SK-N-SH treated with all-trans-retinoic acid at 6 μM for 48 hours (cell line): ENCODE measurements around the gene SCAND1.

Experiments used
- BACH2 ChIP-seq: fragments of 250-450 bp; sonication (Bioruptor Pico); IDR thresholded peaks from 2 replicates; pipeline ENCODE4 v1.9.0; 2021; ENCODE audit warnings: mild to moderate bottlenecking, borderline replicate concordance
- CSDC2 ChIP-seq: fragments of 250-450 bp; sonication (Bioruptor Pico); IDR thresholded peaks from 2 replicates; pipeline ENCODE4 v1.5.0; 2020; ENCODE audit warnings: mild to moderate bottlenecking, moderate library complexity
- ISL1 ChIP-seq: fragments of 250-450 bp; sonication (Bioruptor Pico); IDR thresholded peaks from 2 replicates; pipeline ENCODE4 v2.1.2; 2022; ENCODE audit warnings: mild to moderate bottlenecking, moderate library complexity
- OSR1 ChIP-seq: fragments of 250-450 bp; sonication (Bioruptor Pico); IDR thresholded peaks from 2 replicates; pipeline ENCODE4 v1.8.0; 2022; ENCODE audit warnings: moderate library complexity, mild to moderate bottlenecking, inconsistent platforms
- RARB ChIP-seq: fragments of 250-450 bp; sonication (Bioruptor Pico); IDR thresholded peaks from 2 replicates; pipeline ENCODE4 v1.8.0; 2021; ENCODE audit warnings: mild to moderate bottlenecking, moderate library complexity
- TCF4 ChIP-seq: fragments of 250-450 bp; sonication (Bioruptor Pico); IDR thresholded peaks from 2 replicates; pipeline ENCODE4 v1.8.0; 2021; ENCODE audit warnings: mild to moderate bottlenecking, moderate library complexity, borderline replicate concordance
- ZC3H10 ChIP-seq: fragments of 250-450 bp; sonication (Bioruptor Pico); IDR thresholded peaks from 2 replicates; pipeline ENCODE4 v1.5.1; 2021; ENCODE audit warnings: mild to moderate bottlenecking, moderate library complexity
- ZFP3 ChIP-seq: fragments of 250-450 bp; sonication (Bioruptor Pico); IDR thresholded peaks from 2 replicates; pipeline ENCODE4 v1.5.0; 2020; ENCODE audit warnings: mild to moderate bottlenecking, moderate library complexity
- ZFP30 ChIP-seq: fragments of 450-650 bp; formaldehyde crosslinking; IDR thresholded peaks from 2 replicates; pipeline ENCODE4 v1.5.0; 2022; ENCODE audit warnings: mild to moderate bottlenecking, moderate library complexity
- ZNF8 ChIP-seq: fragments of 450-650 bp; formaldehyde crosslinking; IDR thresholded peaks from 2 replicates; pipeline ENCODE4 v1.5.0; 2020; ENCODE audit warnings: mild to moderate bottlenecking, moderate library complexity
- TF ChIP-seq, protein P1 (sequence below): fragments of 250-450 bp; sonication (Bioruptor Pico); IDR thresholded peaks from 2 replicates; pipeline ENCODE4 v1.8.0; 2021; ENCODE audit warnings: low read depth, mild to moderate bottlenecking, moderate library complexity, borderline replicate concordance
- TF ChIP-seq, protein P2 (sequence below): fragments of 250-450 bp; sonication (Bioruptor Pico); IDR thresholded peaks from 2 replicates; pipeline ENCODE4 v1.8.0; 2020; ENCODE audit warnings: mild to moderate bottlenecking, moderate library complexity, borderline replicate concordance
- TF ChIP-seq, protein P3 (sequence below): fragments of 250-450 bp; sonication (Bioruptor Pico); IDR thresholded peaks from 2 replicates; pipeline ENCODE4 v1.5.1; 2020; ENCODE audit warnings: low read depth, mild to moderate bottlenecking, moderate library complexity
- TF ChIP-seq, protein P4 (sequence below): fragments of 250-450 bp; sonication (Bioruptor Pico); IDR thresholded peaks from 2 replicates; pipeline ENCODE4 v1.5.0; 2020; ENCODE audit warnings: mild to moderate bottlenecking, moderate library complexity

DNA sequence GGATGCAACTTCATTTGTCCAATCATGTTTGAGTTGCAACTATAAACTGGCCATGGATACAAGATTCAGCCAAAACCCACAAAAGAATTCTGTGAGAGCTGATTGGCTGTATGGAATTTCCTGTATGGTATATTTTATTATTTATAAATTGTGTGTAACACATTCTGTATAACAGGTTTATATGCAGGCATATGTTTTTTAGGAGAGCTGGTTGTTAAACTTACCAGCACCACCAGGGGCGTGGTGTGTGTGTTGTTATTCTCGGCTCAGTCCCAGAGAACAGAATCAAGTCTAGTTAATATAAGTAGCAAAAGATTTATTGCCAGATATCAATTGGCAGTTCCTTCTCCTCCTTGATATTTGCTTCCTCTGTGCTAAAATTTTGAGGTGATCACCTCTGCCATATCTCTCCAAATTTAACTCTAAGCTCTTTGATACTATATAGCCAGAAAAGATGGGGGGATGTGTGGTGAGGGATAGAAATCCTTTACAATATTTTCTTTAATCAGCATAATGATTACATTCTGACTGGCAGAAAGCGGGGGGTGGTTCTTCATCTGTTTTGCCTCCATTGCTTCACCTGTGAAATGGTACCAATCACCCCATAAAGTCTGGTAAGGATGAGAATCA lies 37.0 kb upstream of the SCAND1 start:
- TF ChIP-seq ZC3H10 (CRISPR knock-in tag), result no peak
- no peak for TF ChIP-seq ISL1
- no peak for TF ChIP-seq CSDC2 (CRISPR knock-in tag)
- no peak for TF ChIP-seq ZFP3
- TF ChIP-seq OSR1 (CRISPR knock-in tag), result no peak
- TF ChIP-seq, protein P1, sequence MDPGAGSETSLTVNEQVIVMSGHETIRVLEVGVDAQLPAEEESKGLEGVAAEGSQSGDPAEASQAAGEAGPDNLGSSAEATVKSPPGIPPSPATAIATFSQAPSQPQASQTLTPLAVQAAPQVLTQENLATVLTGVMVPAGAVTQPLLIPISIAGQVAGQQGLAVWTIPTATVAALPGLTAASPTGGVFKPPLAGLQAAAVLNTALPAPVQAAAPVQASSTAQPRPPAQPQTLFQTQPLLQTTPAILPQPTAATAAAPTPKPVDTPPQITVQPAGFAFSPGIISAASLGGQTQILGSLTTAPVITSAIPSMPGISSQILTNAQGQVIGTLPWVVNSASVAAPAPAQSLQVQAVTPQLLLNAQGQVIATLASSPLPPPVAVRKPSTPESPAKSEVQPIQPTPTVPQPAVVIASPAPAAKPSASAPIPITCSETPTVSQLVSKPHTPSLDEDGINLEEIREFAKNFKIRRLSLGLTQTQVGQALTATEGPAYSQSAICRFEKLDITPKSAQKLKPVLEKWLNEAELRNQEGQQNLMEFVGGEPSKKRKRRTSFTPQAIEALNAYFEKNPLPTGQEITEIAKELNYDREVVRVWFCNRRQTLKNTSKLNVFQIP, result no peak
- TF ChIP-seq, protein P2, sequence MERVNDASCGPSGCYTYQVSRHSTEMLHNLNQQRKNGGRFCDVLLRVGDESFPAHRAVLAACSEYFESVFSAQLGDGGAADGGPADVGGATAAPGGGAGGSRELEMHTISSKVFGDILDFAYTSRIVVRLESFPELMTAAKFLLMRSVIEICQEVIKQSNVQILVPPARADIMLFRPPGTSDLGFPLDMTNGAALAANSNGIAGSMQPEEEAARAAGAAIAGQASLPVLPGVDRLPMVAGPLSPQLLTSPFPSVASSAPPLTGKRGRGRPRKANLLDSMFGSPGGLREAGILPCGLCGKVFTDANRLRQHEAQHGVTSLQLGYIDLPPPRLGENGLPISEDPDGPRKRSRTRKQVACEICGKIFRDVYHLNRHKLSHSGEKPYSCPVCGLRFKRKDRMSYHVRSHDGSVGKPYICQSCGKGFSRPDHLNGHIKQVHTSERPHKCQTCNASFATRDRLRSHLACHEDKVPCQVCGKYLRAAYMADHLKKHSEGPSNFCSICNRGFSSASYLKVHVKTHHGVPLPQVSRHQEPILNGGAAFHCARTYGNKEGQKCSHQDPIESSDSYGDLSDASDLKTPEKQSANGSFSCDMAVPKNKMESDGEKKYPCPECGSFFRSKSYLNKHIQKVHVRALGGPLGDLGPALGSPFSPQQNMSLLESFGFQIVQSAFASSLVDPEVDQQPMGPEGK (CRISPR knock-in tag), result no peak
- TF ChIP-seq RARB (CRISPR knock-in tag), result no peak
- TF ChIP-seq, protein P3, sequence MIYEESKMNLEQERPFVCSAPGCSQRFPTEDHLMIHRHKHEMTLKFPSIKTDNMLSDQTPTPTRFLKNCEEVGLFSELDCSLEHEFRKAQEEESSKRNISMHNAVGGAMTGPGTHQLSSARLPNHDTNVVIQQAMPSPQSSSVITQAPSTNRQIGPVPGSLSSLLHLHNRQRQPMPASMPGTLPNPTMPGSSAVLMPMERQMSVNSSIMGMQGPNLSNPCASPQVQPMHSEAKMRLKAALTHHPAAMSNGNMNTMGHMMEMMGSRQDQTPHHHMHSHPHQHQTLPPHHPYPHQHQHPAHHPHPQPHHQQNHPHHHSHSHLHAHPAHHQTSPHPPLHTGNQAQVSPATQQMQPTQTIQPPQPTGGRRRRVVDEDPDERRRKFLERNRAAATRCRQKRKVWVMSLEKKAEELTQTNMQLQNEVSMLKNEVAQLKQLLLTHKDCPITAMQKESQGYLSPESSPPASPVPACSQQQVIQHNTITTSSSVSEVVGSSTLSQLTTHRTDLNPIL (CRISPR knock-in tag), result no peak
- no peak for TF ChIP-seq BACH2 (CRISPR knock-in tag)
- no peak for TF ChIP-seq TCF4 (CRISPR knock-in tag)
- TF ChIP-seq ZNF8 (CRISPR knock-in tag), result no peak
- TF ChIP-seq ZFP30 (CRISPR knock-in tag), result no peak
- TF ChIP-seq, protein P4, sequence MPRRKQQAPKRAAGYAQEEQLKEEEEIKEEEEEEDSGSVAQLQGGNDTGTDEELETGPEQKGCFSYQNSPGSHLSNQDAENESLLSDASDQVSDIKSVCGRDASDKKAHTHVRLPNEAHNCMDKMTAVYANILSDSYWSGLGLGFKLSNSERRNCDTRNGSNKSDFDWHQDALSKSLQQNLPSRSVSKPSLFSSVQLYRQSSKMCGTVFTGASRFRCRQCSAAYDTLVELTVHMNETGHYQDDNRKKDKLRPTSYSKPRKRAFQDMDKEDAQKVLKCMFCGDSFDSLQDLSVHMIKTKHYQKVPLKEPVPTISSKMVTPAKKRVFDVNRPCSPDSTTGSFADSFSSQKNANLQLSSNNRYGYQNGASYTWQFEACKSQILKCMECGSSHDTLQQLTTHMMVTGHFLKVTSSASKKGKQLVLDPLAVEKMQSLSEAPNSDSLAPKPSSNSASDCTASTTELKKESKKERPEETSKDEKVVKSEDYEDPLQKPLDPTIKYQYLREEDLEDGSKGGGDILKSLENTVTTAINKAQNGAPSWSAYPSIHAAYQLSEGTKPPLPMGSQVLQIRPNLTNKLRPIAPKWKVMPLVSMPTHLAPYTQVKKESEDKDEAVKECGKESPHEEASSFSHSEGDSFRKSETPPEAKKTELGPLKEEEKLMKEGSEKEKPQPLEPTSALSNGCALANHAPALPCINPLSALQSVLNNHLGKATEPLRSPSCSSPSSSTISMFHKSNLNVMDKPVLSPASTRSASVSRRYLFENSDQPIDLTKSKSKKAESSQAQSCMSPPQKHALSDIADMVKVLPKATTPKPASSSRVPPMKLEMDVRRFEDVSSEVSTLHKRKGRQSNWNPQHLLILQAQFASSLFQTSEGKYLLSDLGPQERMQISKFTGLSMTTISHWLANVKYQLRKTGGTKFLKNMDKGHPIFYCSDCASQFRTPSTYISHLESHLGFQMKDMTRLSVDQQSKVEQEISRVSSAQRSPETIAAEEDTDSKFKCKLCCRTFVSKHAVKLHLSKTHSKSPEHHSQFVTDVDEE (CRISPR knock-in tag), result no peak
